ENCODE data around the gene CFHR3.

- TF ChIP-seq CTCF (IDR thresholded peaks at IDR 0.05) (no peak), POLR2A (IDR thresholded peaks at IDR 0.05) (no peak)
Measured at GRCh38 chr1:196808529-196809235, 34.0 kb downstream of the CFHR3 start.

Measured in breast epithelium (tissue), 3 donors.